Caco-2 (cell line): ENCODE data around the gene LRRC28. TPM values are rescaled to one million over a fixed set of nuclear protein-coding genes. Genes with fewer than 3 reads are reported as not detected.

ENCODE experiments used
- BruUV-seq: library from RNA; stranded (reverse); fragments of 400-500 nt; replicated peaks from 2 replicates; lab custom pipeline; 2021; lab: Mats Ljungman, UMichigan
- CTCF ChIA-PET: fragments of 300-600 bp; sonication (Branson Sonifier 250); formaldehyde crosslinking; loops from one replicate; lab custom pipeline; 2022; ENCODE audit warnings: antibody characterized with exemption; lab: Charles Lee
- POLR2A ChIA-PET: fragments of 300-600 bp; sonication (Branson Sonifier 250); formaldehyde crosslinking; loops from one replicate; lab custom pipeline; 2022; ENCODE audit warnings: antibody characterized with exemption; lab: Charles Lee
- DNase-seq, 2 experiments: peaks; one replicate each; pipeline versions ENCODE4 v3.0.0 to v3.0.0-alpha.2; 2020 to 2022
- H3K27me3 ChIP-seq: replicated peaks from 2 replicates; pipeline ENCODE4 v1.6.0; 2011; ENCODE audit warnings: low read length; ENCODE audit not compliant: control insufficient read depth, insufficient read depth
- H3K36me3 ChIP-seq: 2 replicates; pipeline ENCODE4 v1.5.1; 2011; ENCODE audit warnings: low read length; ENCODE audit not compliant: control insufficient read depth, insufficient read depth
- H3K4me1 ChIP-seq: fragments of 250-450 bp; sonication (Bioruptor Pico); 2 replicates; pipeline ENCODE4 v1.5.1; 2020; ENCODE audit warnings: mild to moderate bottlenecking
- H3K4me3 ChIP-seq: 2 replicates; pipeline ENCODE4 v1.5.1; 2011; ENCODE audit warnings: low read depth, mild to moderate bottlenecking, control low read depth, low read length
- H3K9me3 ChIP-seq: fragments of 250-450 bp; sonication (Bioruptor Pico); 2 replicates; pipeline ENCODE4 v1.5.1; 2020; ENCODE audit warnings: mild to moderate bottlenecking, moderate library complexity
- H3K27ac Mint-ChIP-seq: one replicate; pipeline ENCODE4 v1.8.0; 2022; ENCODE audit warnings: mixed read lengths; ENCODE audit not compliant: unreplicated experiment
- H3K27me3 Mint-ChIP-seq: one replicate; pipeline ENCODE4 v1.8.0; 2022; ENCODE audit warnings: mixed read lengths; ENCODE audit not compliant: insufficient read depth, unreplicated experiment
- H3K36me3 Mint-ChIP-seq: one replicate; pipeline ENCODE4 v1.8.0; 2022; ENCODE audit warnings: mild to moderate bottlenecking, mixed read lengths; ENCODE audit not compliant: insufficient read depth, unreplicated experiment
- H3K4me1 Mint-ChIP-seq: one replicate; pipeline ENCODE4 v1.8.0; 2022; ENCODE audit warnings: low read depth, mixed read lengths; ENCODE audit not compliant: unreplicated experiment
- H3K4me3 Mint-ChIP-seq: one replicate; pipeline ENCODE4 v1.8.0; 2022; ENCODE audit warnings: mild to moderate bottlenecking, moderate library complexity, mixed read lengths; ENCODE audit not compliant: unreplicated experiment
- H3K9me3 Mint-ChIP-seq: one replicate; pipeline ENCODE4 v1.8.0; 2022; ENCODE audit warnings: mixed read lengths; ENCODE audit not compliant: unreplicated experiment
- intact Hi-C: fragments of 100-400 bp; cut with micrococcal nuclease; formaldehyde crosslinking; loops from one replicate; pipeline ENCODE4 v1.10.0; 2022; ENCODE audit not compliant: unreplicated experiment
- total RNA-seq: library from RNA; stranded (reverse); gene quantifications from 2 replicates; pipeline ENCODE4 v1.2.3, GENCODE V29; 2022
- TF ChIP-seq, protein P1 (sequence below), 2 experiments: fragments of 200-600 bp in 1 of 2; IDR thresholded peaks; 1 replicate in 1 of 2; 2 replicates in 1 of 2; pipeline versions ENCODE4 v1.5.1 to v1.8.0; 2011 to 2022; ENCODE audit warnings: antibody characterized with exemption in 1 of 2, control low read depth in 1 of 2, inconsistent platforms in 1 of 2, low read depth in 1 of 2, low read length in 1 of 2, mild to moderate bottlenecking in 1 of 2, moderate library complexity in 1 of 2; ENCODE audit not compliant: insufficient read depth in 1 of 2, severe bottlenecking in 1 of 2, unreplicated experiment in 1 of 2

The LRRC28 gene
- total RNA-seq, 1 experiment from 2014 or later = 17.8 TPM

DNA sequence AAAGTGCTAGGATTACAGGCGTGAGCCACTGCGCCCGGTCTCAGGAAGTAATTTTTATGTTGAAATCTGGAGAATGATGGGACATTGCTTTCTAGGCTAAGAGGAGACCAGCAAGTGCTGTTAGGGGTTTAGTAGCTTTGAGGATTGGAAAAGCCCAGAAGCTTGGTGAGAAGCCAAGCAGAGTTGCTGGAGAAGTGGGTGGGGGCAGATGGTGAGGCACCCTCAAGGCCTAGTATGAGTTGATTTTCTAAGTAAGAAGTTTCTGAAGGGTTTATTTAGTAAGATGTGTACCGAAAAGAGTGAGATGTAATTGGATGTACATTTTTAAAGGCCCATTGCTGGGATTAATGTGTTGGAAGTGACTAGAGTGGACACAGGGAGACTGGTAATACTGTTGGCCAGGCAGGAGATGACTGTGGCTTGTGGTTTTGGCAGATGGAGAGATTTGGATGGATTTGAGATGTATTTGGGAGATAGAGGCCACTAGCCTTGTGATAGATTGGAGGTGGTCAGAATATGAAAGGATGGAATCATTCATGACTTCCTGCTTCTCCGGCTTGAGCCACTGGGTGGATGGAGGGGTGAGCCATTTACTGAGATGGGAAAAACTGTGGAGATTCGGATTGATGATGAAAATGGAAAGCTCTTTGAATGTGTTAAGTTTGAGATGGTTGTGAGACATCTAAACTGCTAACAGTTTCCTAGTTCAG, 2.3 kb downstream of the LRRC28 start:
- Mint-ChIP-seq H3K4me3 (no peak overlapping the region), H3K27me3 (no peaks in the 10 kb centered on the region), H3K9me3 (no peaks in the 10 kb centered on the region), H3K4me1 (no peaks in the 10 kb centered on the region), H3K36me3 (no peaks in the 10 kb centered on the region), H3K27ac (no peak overlapping the region)
- no peaks in the 10 kb centered on the region for H3K9me3 ChIP-seq
- intact Hi-C loops = no loop called here
- CTCF ChIA-PET = interaction anchor here (1.5 kb wide), 1 partner anchor 19 kb away, joined by 3 read pairs; no protein-coding TSS in a partner anchor
- POLR2A ChIA-PET = no interaction called here
- H3K27me3 ChIP-seq = no peaks in the 10 kb centered on the region
- TF ChIP-seq, protein P1, sequence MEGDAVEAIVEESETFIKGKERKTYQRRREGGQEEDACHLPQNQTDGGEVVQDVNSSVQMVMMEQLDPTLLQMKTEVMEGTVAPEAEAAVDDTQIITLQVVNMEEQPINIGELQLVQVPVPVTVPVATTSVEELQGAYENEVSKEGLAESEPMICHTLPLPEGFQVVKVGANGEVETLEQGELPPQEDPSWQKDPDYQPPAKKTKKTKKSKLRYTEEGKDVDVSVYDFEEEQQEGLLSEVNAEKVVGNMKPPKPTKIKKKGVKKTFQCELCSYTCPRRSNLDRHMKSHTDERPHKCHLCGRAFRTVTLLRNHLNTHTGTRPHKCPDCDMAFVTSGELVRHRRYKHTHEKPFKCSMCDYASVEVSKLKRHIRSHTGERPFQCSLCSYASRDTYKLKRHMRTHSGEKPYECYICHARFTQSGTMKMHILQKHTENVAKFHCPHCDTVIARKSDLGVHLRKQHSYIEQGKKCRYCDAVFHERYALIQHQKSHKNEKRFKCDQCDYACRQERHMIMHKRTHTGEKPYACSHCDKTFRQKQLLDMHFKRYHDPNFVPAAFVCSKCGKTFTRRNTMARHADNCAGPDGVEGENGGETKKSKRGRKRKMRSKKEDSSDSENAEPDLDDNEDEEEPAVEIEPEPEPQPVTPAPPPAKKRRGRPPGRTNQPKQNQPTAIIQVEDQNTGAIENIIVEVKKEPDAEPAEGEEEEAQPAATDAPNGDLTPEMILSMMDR (IDR thresholded peaks at IDR 0.05; ENCODE audit: insufficient read depth in 1 of 2, low read depth in 1 of 2, low read length in 1 of 2, severe bottlenecking in 1 of 2, unreplicated experiment in 1 of 2) = no peak
- no peaks in the 10 kb centered on the region; the same call in 1 of the 2 replicates for H3K4me1 ChIP-seq
- BruUV-seq = no TSS peak
- no peak for DNase-seq
- no peak overlapping the region for H3K4me3 ChIP-seq
- H3K36me3 ChIP-seq = no peaks in the 10 kb centered on the region

DNA sequence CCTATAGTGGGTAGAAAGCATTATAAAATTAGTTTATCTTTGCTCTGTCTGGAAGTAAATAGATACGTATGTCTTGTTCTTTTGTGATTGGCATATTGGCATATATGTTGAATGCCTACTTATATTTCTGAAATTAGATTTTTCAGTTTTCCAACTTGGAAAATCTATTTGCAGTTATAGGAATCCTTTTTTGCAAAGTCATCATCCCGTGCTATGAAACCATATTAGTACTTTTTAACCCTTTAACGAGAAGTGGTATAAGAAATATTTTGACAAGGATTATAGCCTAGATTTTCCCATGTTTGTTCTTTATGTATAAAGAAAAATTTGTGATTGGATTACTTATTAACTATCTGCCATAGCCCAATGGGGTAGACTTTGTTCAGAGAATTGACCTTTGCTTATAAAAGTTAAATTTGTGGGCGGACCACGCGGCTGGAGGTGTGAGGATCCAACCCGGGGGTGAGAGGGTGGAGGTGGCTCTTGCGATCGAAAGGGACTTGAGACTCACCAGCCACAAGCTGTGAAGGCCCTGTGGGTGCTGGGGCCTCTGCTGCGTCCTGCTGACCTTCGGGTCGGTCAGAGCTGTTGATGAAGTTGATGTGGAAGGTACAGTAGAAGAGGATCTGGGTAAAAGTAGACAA, 5.9 kb downstream of the LRRC28 start:
- CTCF ChIA-PET = no interaction called here
- Histone ChIP-seq H3K4me3 (no peak overlapping the region), H3K4me1 (no peaks in the 10 kb centered on the region), H3K27me3 (no peaks in the 10 kb centered on the region), H3K36me3 (no peaks in the 10 kb centered on the region), H3K9me3 (no peaks in the 10 kb centered on the region)
- no peak for DNase-seq
- no peaks in the 10 kb centered on the region for H3K4me1 Mint-ChIP-seq
- BruUV-seq = no TSS peak
- H3K4me3 Mint-ChIP-seq = no peak overlapping the region
- H3K9me3 Mint-ChIP-seq = no peaks in the 10 kb centered on the region
- TF ChIP-seq, protein P1 (IDR thresholded peaks at IDR 0.05; ENCODE audit: insufficient read depth in 1 of 2, low read depth in 1 of 2, low read length in 1 of 2, severe bottlenecking in 1 of 2, unreplicated experiment in 1 of 2) = no peak
- H3K27ac Mint-ChIP-seq = no peak overlapping the region
- no peaks in the 10 kb centered on the region for H3K27me3 Mint-ChIP-seq
- POLR2A ChIA-PET = no interaction called here
- intact Hi-C loops = no loop called here
- no peaks in the 10 kb centered on the region for H3K36me3 Mint-ChIP-seq

DNA sequence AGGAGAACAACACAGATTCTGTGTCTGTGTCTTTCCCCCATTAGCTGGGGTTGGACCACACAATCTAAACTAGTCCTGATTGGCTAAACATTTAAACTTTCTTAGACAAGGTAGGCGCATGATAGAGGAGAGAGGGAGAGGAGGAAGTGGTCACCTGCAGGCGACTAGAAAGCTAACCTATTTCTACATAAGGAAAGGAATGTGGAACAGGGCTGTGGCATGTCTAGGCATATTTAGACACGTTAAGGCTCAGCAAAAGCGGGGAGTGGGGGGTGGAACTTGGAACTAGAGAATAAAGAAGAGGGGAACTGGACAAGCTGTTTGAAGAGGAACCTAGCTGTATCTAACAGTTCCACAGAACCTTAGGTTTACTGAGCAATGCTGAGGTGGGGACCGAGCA, 12.8 kb downstream of the LRRC28 start:
- TF ChIP-seq, protein P1 (IDR thresholded peaks at IDR 0.05; ENCODE audit: insufficient read depth in 1 of 2, low read depth in 1 of 2, low read length in 1 of 2, severe bottlenecking in 1 of 2, unreplicated experiment in 1 of 2) = no peak

More for the DNA sequence above, 12.8 kb downstream of the LRRC28 start:
- no peaks in the 10 kb centered on the region for H3K9me3 Mint-ChIP-seq
- H3K27me3 Mint-ChIP-seq = no peaks in the 10 kb centered on the region
- BruUV-seq = no TSS peak
- H3K4me3 Mint-ChIP-seq = no peak overlapping the region
- no peaks in the 10 kb centered on the region for H3K36me3 Mint-ChIP-seq
- Histone ChIP-seq H3K4me3 (no peak overlapping the region), H3K4me1 (peaks cover 7% of the 10 kb centered on the region; the same call in 1 of the 2 replicates), H3K27me3 (no peaks in the 10 kb centered on the region), H3K36me3 (no peaks in the 10 kb centered on the region), H3K9me3 (no peaks in the 10 kb centered on the region)
- intact Hi-C loops = no loop called here
- H3K4me1 Mint-ChIP-seq = peaks cover 18% of the 10 kb centered on the region
- POLR2A ChIA-PET = interaction anchor here (1.1 kb wide), 1 partner anchor 13 kb away, joined by 3 read pairs; the partner anchor contains the start of gene LRRC28
- DNase-seq = no peak
- CTCF ChIA-PET = interaction anchor here (0.7 kb wide), 1 partner anchor 9 kb away, joined by 3 read pairs; no protein-coding TSS in a partner anchor
- H3K27ac Mint-ChIP-seq = no peak overlapping the region
